ENCODE results near the gene GNB1L.

Gene GNB1L

GRCh38 chr22:19786959-19787848 lies 67.5 kb downstream of the GNB1L start:
- Histone ChIP-seq H3K9me3 (replicated peaks in 1 of 2; ENCODE audit: control insufficient read depth in 2 of 2, insufficient read depth in 1 of 2, low read depth in 1 of 2, low read length in 2 of 2) (peaks cover 3 to 19% of the 10 kb centered on the region in 2 donors), H3K27me3 (ENCODE audit: control insufficient read depth in 3 of 3, insufficient read depth in 3 of 3, low read depth in 1 of 3, low read length in 3 of 3) (no peaks in the 10 kb centered on the region), H2AK5ac (ENCODE audit: low read depth, low read length) (no peak overlapping the region), H2BK15ac (ENCODE audit: low read length) (no peak overlapping the region), H3K27ac (replicated peaks; ENCODE audit: low read length) (no peak overlapping the region), H3K4me1 (ENCODE audit: control insufficient read depth in 2 of 2, insufficient read depth in 1 of 2, low read depth in 1 of 2, low read length in 2 of 2) (no peaks in the 10 kb centered on the region), H3K36me3 (replicated peaks in 1 of 2; ENCODE audit: control insufficient read depth in 2 of 2, insufficient read depth in 2 of 2, low read length in 2 of 2) (peaks cover 0 to 3% of the 10 kb centered on the region in 2 donors), H3K14ac (ENCODE audit: low read length) (peak overlapping the region; percentile 49), H2BK120ac (ENCODE audit: low read depth, low read length) (no peak overlapping the region), H2AFZ (ENCODE audit: low read length) (no peak overlapping the region), H4K8ac (ENCODE audit: low read depth, low read length) (no peak overlapping the region), H3K9ac (ENCODE audit: low read depth, low read length, poor library complexity) (no peak overlapping the region), H3K18ac (ENCODE audit: low read length) (peak overlapping the region; percentile 34), H2BK5ac (ENCODE audit: low read length) (peak overlapping the region; percentile 68), H2BK12ac (ENCODE audit: low read length) (no peak overlapping the region), H3K79me1 (ENCODE audit: low read depth, low read length) (peaks cover 1% of the 10 kb centered on the region), H3K4me3 (ENCODE audit: low read length in 2 of 2) (no peak overlapping the region), H3K23ac (ENCODE audit: low read depth, low read length, poor library complexity) (peak overlapping the region; percentile 70), H4K91ac (ENCODE audit: low read depth, low read length, poor library complexity) (no peak overlapping the region), H3K4me2 (ENCODE audit: insufficient read depth, low read length, poor library complexity, severe bottlenecking) (no peak overlapping the region), H3K4ac (ENCODE audit: low read length) (no peak overlapping the region)
- WGBS, 2 donors (ENCODE audit: extremely low coverage in 2 of 2, insufficient read length in 2 of 2, insufficient replicate concordance in 1 of 2): no CpG with 5 or more reads among the region's 28 CpGs
- DNase-seq (ENCODE audit: low spot score): no peak

- Histone ChIP-seq H3K79me1 (ENCODE audit: low read depth, low read length) (peaks cover 1% of the 10 kb centered on the region), H2BK5ac (ENCODE audit: low read length) (no peak overlapping the region), H3K18ac (ENCODE audit: low read length) (no peak overlapping the region), H2AK5ac (ENCODE audit: low read depth, low read length) (peak overlapping the region; percentile 57), H4K91ac (ENCODE audit: low read depth, low read length, poor library complexity) (no peak overlapping the region), H3K4me2 (ENCODE audit: insufficient read depth, low read length, poor library complexity, severe bottlenecking) (no peak overlapping the region), H2AFZ (ENCODE audit: low read length) (no peak overlapping the region), H3K27me3 (ENCODE audit: control insufficient read depth in 3 of 3, insufficient read depth in 3 of 3, low read depth in 1 of 3, low read length in 3 of 3) (no peaks in the 10 kb centered on the region), H3K27ac (replicated peaks; ENCODE audit: low read length) (no peak overlapping the region), H3K36me3 (replicated peaks in 1 of 2; ENCODE audit: control insufficient read depth in 2 of 2, insufficient read depth in 2 of 2, low read length in 2 of 2) (peaks cover 0 to 3% of the 10 kb centered on the region in 2 donors), H3K4ac (ENCODE audit: low read length) (no peak overlapping the region), H3K9ac (ENCODE audit: low read depth, low read length, poor library complexity) (peak overlapping the region; percentile 12), H3K14ac (ENCODE audit: low read length) (no peak overlapping the region), H3K9me3 (replicated peaks in 1 of 2; ENCODE audit: control insufficient read depth in 2 of 2, insufficient read depth in 1 of 2, low read depth in 1 of 2, low read length in 2 of 2) (peaks cover 3 to 15% of the 10 kb centered on the region in 2 donors), H3K23ac (ENCODE audit: low read depth, low read length, poor library complexity) (peak overlapping the region; percentile 91), H2BK120ac (ENCODE audit: low read depth, low read length) (no peak overlapping the region), H2BK15ac (ENCODE audit: low read length) (peak overlapping the region; percentile 55), H2BK12ac (ENCODE audit: low read length) (no peak overlapping the region), H3K4me3 (ENCODE audit: low read length in 2 of 2) (no peak overlapping the region), H3K4me1 (ENCODE audit: control insufficient read depth in 2 of 2, insufficient read depth in 1 of 2, low read depth in 1 of 2, low read length in 2 of 2) (no peaks in the 10 kb centered on the region), H4K8ac (ENCODE audit: low read depth, low read length) (no peak overlapping the region)
- no CpG with 5 or more reads among the region's 6 CpGs for WGBS, 2 donors (ENCODE audit: extremely low coverage in 2 of 2, insufficient read length in 2 of 2, insufficient replicate concordance in 1 of 2)
- no peak for DNase-seq (ENCODE audit: low spot score)
Observed at GRCh38 chr22:19786264-19786585, 68.4 kb downstream of the GNB1L start.

- WGBS, 2 donors (ENCODE audit: extremely low coverage in 2 of 2, insufficient read length in 2 of 2, insufficient replicate concordance in 1 of 2): no CpG with 5 or more reads among the region's 22 CpGs
- Histone ChIP-seq H3K18ac (ENCODE audit: low read length) (no peak overlapping the region), H3K36me3 (replicated peaks in 1 of 2; ENCODE audit: control insufficient read depth in 2 of 2, insufficient read depth in 2 of 2, low read length in 2 of 2) (peaks cover 0 to 3% of the 10 kb centered on the region in 2 donors), H3K4me3 (ENCODE audit: low read length in 2 of 2) (no peak overlapping the region), H3K4me1 (ENCODE audit: control insufficient read depth in 2 of 2, insufficient read depth in 1 of 2, low read depth in 1 of 2, low read length in 2 of 2) (no peaks in the 10 kb centered on the region), H2AK5ac (ENCODE audit: low read depth, low read length) (peak overlapping the region; percentile 57), H2BK120ac (ENCODE audit: low read depth, low read length) (no peak overlapping the region), H4K8ac (ENCODE audit: low read depth, low read length) (no peak overlapping the region), H3K14ac (ENCODE audit: low read length) (no peak overlapping the region), H3K4ac (ENCODE audit: low read length) (no peak overlapping the region), H2BK5ac (ENCODE audit: low read length) (no peak overlapping the region), H3K27ac (replicated peaks; ENCODE audit: low read length) (no peak overlapping the region), H2AFZ (ENCODE audit: low read length) (no peak overlapping the region), H3K79me1 (ENCODE audit: low read depth, low read length) (peaks cover 1% of the 10 kb centered on the region), H3K23ac (ENCODE audit: low read depth, low read length, poor library complexity) (peak overlapping the region; percentile 91), H4K91ac (ENCODE audit: low read depth, low read length, poor library complexity) (no peak overlapping the region), H2BK12ac (ENCODE audit: low read length) (no peak overlapping the region), H2BK15ac (ENCODE audit: low read length) (peak overlapping the region; percentile 55), H3K9me3 (replicated peaks in 1 of 2; ENCODE audit: control insufficient read depth in 2 of 2, insufficient read depth in 1 of 2, low read depth in 1 of 2, low read length in 2 of 2) (peaks cover 3 to 13% of the 10 kb centered on the region in 2 donors), H3K9ac (ENCODE audit: low read depth, low read length, poor library complexity) (no peak overlapping the region), H3K4me2 (ENCODE audit: insufficient read depth, low read length, poor library complexity, severe bottlenecking) (no peak overlapping the region), H3K27me3 (ENCODE audit: control insufficient read depth in 3 of 3, insufficient read depth in 3 of 3, low read depth in 1 of 3, low read length in 3 of 3) (no peaks in the 10 kb centered on the region)
- no peak for DNase-seq (ENCODE audit: low spot score)
Observed at GRCh38 chr22:19785461-19786263, 69.0 kb downstream of the GNB1L start.
